Measurements from ENCODE around the gene TRIM54.
A peak's percentile ranks its signal among the peaks of the same experiment; 100 is the strongest.

Gene TRIM54, protein sequence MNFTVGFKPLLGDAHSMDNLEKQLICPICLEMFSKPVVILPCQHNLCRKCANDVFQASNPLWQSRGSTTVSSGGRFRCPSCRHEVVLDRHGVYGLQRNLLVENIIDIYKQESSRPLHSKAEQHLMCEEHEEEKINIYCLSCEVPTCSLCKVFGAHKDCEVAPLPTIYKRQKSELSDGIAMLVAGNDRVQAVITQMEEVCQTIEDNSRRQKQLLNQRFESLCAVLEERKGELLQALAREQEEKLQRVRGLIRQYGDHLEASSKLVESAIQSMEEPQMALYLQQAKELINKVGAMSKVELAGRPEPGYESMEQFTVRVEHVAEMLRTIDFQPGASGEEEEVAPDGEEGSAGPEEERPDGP

DNA sequence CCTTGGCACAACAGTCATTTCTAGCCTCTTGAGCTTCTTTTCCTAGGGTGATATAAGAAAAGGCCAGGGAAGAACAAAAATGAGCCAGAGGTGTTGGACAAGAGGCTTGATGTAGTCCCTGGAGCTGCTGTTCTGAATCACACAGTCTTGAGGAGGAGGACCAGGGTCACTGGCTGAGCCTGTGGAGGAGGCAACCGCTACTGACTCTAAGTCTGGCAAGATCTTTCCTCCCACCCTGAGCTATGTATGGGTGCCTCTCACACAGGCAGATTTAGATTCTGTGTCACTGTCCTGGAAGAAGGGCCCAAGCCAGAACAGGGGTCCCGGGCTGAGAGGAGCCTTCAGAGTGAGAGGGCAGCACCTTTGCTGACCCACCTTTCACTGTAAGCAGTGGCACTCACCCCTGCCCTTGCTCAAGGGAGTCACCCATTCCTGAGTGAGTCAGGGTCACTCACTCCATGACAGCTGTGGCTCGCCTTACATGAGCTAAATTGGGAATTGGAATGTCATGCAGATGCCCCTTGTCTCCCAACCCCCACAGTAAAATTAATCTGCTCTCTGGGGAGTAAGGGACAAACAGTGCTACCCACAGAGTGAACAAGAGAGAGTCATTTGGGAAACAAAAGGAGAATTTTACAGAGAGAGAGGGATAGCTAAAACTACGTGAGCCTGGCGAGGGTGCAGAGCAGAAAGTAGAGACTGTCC lies at the start of gene TRIM54:
TSS of gene TRIM54 (plus strand) at position 575 of the 705 bp plus-strand sequence. CDS start 303 bp downstream, outside the sequence.
- ATAC-seq (no peak), DNase-seq (no peak)

DNA sequence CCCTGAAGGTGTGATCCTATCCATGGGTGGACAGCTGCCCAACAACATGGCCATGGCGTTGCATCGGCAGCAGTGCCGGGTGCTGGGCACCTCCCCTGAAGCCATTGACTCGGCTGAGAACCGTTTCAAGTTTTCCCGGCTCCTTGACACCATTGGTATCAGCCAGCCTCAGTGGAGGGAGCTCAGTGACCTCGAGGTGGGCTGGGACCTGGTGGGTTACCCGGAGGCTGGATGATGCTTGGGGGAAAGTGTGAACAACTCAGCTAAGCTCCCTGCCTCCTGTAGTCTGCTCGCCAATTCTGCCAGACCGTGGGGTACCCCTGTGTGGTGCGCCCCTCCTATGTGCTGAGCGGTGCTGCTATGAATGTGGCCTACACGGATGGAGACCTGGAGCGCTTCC lies 48.9 kb upstream of the TRIM54 start:
- no peak for ATAC-seq
- DNase-seq = no peak

DNA sequence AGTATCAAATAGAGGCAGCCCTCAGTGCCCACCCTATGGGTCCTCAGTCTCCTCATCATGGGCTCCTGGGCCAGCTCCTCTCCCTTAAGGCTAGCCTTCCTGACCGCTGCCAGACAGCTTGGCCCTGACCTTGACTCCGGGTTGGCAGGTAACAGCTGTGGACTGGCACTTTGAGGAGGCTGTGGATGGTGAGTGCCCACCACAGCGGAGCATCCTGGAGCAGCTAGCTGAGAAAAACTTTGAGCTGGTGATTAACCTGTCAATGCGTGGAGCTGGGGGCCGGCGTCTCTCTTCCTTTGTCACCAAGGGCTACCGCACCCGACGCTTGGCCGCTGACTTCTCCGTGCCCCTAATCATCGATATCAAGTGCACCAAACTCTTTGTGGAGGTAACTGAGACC lies 46.1 kb upstream of the TRIM54 start:
- ATAC-seq (no peak), DNase-seq (no peak)

DNA sequence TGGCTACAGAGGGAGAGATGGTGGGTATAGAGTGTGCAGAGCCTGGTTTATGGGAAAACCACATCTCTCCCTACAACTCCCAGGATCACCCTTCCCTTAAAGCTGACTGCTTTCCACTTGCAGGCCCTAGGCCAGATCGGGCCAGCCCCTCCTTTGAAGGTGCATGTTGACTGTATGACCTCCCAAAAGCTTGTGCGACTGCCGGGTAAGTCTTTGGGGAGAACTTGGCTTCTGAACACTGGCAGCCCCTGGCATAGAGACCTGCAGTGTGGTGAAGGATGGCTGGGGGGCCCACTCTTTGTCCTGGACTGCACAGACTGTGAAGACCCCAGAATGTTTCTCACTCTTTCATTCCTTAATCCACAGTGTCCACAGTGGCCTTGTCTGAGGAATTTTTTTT lies 45.6 kb upstream of the TRIM54 start:
- no peak for DNase-seq
- ATAC-seq = no peak

DNA sequence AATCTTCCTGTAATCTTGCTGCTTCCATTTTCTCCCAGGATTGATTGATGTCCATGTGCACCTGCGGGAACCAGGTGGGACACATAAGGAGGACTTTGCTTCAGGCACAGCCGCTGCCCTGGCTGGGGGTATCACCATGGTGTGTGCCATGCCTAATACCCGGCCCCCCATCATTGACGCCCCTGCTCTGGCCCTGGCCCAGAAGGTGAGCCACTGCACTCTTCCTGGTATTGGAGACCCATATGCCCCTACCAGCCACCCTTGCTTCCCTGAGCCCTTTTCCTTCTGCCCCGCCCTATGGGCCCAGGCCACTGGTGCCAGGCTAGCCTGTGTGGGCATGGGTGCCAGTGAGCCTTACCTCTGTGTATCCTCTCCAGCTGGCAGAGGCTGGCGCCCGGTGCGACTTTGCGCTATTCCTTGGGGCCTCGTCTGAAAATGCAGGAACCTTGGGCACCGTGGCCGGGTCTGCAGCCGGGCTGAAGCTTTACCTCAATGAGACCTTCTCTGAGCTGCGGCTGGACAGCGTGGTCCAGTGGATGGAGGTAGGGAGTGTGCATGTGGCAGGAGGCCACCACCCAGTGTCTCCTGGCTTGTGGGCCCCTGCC lies 44.8 kb upstream of the TRIM54 start:
- ATAC-seq (no peak), DNase-seq (no peak)

DNA sequence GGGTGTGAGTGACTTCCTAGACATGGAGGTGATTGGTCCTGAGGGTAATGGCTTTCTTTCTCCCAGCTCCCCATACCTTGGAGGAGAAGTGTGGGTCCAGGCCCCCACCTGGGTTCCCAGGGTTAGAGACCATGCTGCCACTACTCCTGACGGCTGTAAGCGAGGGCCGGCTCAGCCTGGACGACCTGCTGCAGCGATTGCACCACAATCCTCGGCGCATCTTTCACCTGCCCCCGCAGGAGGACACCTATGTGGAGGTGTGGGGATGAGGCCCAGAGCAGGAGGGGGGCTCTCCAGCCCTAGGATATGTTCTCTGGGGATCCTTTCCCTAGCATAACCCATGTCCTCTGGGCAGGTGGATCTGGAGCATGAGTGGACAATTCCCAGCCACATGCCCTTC lies 43.3 kb upstream of the TRIM54 start:
- no peak for DNase-seq
- ATAC-seq = no peak

DNA sequence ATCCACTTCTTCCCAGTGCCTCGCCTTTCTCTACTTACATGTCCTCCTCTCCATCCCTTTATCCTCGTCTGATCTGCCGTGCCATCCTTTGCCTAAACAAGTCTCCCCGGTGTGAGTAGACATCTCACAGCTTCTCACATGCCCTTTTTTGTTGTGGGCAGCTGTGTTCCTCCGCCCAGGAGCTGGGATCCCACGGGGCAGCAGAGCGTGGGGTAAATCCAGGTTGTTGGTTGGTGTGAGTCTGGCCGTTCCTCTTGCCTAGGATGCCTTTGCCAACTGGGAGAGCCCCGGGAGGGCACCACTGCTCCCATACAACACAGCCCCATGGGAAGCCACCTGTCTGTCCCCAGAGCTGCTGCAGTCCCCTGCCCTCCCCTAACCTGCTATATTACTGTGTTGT lies 41.8 kb upstream of the TRIM54 start:
- ATAC-seq (no peak), DNase-seq (no peak)

DNA sequence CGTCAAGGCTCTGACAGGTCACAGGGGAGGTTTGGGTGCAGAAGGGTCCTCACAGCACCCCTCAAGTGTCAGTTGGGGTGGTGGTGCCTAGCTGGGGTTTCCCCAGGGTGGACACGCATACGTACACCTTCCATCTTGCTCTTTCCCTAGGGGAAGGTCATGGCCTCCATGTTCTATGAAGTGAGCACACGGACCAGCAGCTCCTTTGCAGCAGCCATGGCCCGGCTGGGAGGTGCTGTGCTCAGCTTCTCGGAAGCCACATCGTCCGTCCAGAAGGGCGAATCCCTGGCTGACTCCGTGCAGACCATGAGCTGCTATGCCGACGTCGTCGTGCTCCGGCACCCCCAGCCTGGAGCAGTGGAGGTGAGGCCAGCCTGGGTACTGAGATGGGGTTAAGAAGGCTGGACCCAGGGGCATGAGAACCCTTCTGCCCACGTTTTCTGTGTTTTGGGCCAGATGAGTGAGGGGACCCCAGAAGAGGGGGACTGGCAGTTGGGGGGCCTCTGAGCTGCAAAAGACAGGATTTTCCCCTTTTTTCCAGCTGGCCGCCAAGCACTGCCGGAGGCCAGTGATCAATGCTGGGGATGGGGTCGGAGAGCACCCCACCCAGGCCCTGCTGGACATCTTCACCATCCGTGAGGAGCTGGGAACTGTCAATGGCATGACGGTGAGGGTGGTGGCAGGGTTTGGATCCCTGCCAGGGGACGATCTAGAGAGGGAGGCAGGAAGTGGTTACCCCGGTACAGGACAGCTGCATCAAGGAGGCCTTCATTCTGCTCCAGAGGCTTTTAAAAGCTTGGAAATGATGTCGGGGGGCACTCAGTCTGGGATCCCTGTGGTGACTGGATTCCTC lies 40.2 kb upstream of the TRIM54 start:
- no peak for ATAC-seq
- DNase-seq = no peak

DNA sequence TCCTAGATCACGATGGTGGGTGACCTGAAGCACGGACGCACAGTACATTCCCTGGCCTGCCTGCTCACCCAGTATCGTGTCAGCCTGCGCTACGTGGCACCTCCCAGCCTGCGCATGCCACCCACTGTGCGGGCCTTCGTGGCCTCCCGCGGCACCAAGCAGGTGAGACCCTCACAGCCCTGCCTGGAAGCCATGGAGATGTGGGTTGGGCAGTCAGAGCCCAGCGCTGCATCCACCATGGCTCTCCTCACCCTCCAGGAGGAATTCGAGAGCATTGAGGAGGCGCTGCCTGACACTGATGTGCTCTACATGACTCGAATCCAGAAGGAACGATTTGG lies 39.6 kb upstream of the TRIM54 start:
- no peak for ATAC-seq

DNA sequence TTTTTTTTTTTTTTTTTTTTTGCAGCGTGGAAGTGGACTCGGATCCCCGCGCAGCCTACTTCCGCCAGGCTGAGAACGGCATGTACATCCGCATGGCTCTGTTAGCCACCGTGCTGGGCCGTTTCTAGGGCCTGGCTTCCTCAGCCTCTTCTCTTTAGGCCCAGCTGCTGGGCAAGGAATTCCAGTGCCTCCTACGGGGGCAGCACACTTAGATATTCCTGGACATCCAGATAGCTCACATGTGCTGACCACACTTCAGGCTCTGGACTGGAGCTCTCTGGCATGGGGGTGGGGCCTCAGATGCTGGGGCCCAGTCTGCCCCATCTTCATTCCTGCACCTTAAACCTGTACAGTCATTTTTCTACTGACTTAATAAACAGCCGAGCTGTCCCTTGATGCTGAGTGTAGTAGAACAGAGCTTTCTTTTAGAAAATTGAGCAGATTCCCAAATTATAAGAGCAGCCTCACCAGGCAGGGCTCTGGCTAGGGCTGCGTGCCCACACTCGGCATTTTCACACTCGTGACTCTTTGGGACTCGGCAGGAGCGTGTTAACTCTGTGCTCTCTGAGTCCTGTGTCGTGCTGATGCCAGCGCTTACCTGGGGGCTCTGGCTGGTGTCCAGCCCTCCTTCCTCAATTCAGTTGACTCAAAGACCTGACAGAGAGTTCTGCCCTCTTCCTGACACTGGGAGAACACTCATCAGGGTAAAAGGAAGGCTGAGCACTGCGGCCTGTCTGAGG lies 38.7 kb upstream of the TRIM54 start:
- no peak for DNase-seq
- ATAC-seq = no peak

More for the DNA sequence above, 39.6 kb upstream of the TRIM54 start:
- DNase-seq = no peak

DNA sequence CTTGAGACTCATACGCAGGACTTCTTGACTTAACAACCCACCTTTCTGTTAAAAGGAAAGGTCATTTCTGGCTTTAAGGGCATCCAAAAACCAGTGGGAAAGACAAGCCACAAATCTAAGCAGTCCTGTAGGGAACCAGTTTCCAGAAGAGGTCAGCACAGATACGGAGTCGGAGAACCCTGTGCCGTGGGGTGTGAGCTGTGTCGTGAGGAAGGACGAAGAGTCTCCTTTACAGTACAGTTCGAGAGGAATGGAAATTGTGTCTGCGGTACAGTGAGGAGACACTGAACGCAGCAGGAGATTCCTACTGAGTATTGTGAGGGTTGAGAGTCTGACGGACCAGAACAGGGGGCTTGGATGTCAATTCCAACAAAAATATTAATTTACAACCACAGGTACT lies 37.1 kb upstream of the TRIM54 start:
- ATAC-seq (no peak), DNase-seq (no peak)

DNA sequence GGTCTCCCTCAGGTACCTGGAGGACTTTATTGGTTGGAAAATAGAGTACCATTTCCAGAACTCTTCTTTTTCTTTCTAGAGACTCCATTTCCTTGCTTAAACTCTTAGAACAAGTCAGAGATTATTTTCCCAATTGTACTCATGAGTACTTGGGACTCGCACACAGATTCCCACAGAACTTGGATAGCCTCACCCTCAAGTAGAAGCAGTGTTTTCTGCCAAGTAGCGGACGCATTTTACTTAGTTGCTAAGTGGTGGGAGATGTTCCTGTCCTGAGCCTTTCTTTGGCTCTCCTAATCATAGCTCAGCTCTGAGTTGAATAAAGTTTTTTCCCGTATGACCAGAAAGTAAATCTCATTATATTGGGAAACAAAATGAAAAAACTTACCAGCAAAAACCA lies 36.6 kb upstream of the TRIM54 start:
- no peak for ATAC-seq
- no peak for DNase-seq

DNA sequence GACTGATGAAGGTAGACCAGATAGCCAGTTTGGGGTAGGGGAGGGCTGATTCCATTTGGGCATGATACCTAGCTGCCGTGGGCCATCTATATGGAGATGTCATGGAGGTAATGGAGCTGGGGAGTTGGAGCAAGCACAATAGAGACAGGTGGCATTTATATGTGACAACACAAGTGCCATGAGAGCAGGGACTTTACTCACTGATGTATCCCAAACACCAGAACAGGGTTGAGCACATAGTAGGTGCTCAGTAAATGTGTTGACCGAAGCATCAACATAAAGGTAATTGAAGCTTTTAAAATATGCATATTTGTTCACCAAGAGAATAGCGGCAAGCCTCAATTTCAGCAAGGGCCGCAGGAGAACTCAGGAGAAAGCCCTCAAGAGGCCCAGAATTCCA lies 34.3 kb upstream of the TRIM54 start:
- no peak for DNase-seq
- no peak for ATAC-seq

DNA sequence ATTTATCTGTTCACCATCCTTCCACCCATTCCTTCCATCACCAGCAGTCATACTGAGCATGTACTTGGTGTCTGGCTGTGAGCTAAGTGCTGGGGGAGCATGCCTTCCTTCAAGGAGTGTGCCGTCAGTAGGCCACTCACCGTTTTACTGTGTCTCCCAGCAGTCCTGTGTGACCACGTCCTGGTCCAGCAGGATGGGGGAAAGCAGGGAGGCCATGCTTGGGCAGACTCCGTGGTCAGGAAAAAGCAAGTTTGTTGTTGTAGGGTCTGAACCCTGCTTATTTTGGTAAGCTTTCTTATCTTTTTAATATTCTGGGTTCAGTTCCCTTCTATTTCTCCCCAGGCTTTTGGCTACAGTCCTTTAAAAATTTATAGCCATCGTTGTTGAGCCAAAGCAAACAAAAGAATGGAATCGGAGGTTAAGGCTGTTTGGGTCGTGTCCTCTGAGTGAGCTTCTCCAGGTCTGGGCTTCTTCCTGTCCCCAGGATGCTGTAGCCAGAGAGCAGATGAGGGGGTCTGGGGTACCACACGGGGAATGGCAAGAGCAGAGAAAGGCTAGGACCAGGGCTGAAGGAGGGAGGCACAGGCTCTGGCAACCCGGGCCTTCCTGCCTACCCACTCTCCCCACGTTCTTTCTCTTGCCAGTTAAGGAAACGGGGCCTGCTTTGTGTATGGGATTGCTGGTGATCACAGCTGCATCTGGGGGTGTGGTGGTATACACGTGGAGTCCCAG lies 32.9 kb upstream of the TRIM54 start:
- ATAC-seq (no peak), DNase-seq (no peak)

DNA sequence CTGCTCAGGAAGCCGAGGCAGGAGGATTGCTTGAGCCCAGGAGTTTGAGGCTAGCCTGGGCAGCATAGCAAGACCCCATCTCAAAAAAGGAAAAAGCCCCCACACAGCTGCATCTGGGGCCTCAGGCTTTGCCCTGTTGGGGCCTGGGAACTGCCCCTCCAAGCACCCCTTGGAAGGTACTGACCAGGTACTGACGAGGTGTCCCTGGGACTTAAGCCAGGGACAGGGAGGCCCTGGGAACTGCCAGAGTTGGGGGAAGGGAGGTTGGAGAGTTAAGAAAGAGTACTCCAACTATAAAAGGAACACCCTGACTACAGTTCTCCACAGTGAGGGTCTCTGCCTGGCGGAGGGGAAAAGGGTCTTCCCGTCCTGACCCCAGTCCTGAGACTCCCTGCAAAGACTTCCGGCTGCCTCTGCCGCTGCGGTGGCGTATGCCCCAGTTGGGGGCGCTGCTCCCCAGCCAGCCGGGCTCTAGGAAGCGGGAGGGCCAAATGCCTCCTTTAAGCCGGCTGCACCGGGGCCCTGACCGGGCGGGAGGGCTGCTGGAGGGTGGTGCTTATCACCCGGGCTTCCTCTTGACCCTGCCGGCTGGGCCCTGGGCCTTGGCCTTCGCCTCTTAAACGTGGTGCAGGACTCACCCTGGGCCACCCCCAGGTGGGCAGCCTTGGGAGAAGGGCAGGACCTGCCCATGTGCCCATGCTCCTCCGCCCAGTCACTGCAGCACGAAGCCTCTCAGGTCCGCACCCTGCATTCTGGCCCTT lies 32.2 kb upstream of the TRIM54 start:
- DNase-seq = peak; percentile 78
- peak; percentile 82 for ATAC-seq

DNA sequence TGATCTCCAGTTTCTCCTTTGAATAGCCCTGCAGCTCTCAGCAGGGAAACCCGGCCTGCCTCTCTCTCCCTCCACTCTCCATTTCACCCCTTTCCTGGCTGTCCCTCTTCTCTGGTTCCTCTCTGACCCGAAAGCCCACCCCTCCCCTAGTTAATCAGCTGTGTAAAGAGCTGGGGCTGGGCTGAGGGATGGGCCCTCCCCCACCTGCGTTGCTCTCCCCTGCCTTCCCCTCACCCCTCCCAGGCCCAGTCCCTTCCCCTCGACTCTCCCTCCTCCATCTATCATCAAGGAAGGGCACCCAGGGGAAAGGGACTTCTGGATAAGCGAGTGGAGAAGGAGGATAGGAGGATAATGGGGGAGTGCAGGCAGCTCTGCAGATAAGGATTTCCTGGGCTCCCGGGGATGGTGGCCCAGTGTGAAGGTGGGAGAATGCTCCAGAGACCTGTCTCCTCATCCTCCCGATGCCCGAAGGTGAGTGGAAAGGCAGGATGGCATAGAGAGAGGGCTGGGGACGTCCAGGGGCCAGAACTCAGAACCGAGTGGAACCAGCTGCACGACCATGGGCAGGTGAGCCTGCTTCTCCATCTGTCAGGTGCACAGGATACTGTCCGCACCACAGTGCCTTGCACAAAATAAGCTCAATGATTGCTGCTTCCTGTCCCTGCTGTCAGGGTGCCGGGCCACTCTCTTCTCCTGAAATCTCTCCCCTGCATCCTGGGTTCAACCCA lies 31.4 kb upstream of the TRIM54 start:
- ATAC-seq = no peak
- no peak for DNase-seq

DNA sequence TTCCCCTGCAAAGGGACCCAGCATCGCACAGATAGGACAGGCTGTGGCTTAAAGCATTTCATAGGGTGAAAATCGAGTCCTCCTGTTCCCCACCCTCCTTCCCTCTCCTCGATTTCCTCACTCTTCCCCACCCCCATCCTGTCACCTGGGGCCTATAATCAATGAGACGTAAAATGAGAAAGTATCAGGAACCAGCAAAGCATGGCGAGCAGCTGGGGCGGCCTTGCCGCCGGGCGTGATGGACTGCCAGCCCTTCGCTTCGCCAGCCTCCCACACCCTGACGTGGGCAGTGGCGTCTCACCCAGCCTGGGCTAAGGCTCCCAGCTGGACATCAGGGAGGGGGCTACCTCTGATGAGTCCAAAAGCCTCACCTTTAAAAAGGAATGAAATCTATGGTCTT lies 30.5 kb upstream of the TRIM54 start:
- ATAC-seq (no peak), DNase-seq (no peak)

DNA sequence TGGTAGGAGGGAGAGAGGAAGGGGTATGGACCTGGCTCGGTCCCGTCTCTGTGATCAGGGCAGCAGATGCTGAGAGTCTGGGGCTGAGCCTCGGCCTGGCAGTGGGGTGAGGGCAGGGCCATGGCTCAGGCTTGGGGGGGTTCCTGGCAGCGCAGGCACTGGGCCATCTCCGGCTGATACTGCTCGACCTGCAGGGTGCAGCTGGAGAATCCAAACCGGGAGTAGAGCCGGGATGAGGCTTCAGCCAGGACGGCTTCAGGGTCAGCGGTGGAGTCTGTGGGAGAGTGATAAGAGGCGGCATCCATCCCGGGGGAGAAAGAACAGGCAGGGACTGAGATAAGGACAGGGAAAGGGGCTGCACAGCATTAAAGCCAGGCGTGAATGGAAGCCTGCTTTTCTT lies 27.0 kb upstream of the TRIM54 start:
- no peak for ATAC-seq
- DNase-seq = no peak

DNA sequence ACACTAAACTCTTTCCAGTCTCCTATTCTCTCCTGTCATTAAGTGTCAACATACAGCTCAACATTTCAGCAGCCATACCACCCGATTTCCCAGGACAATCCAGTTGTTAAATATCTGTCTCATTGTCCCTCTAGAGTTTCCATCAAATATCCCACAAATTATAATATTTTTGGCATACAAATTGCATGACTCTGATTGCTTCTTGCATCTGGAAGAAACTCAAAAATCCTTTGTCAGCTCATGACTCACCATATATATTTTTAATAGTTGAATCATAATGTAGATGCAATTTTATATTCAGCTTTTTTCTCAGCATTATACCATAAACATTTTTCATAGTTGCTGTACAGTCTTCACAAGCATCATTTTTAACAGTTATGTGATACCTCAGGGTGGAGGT lies 26.6 kb upstream of the TRIM54 start:
- ATAC-seq (no peak), DNase-seq (no peak)

Data from stimulated activated naive CD8-positive, alpha-beta T cell treated with anti-CD3 and anti-CD28 coated beads, Interleukin-15, Interleukin-2, amounts not matched to agents 100 U/mL and 50 U/mL, for 24 hours (primary cell).